ENCODE data around the gene FAM83E.

Gene FAM83E

DNA sequence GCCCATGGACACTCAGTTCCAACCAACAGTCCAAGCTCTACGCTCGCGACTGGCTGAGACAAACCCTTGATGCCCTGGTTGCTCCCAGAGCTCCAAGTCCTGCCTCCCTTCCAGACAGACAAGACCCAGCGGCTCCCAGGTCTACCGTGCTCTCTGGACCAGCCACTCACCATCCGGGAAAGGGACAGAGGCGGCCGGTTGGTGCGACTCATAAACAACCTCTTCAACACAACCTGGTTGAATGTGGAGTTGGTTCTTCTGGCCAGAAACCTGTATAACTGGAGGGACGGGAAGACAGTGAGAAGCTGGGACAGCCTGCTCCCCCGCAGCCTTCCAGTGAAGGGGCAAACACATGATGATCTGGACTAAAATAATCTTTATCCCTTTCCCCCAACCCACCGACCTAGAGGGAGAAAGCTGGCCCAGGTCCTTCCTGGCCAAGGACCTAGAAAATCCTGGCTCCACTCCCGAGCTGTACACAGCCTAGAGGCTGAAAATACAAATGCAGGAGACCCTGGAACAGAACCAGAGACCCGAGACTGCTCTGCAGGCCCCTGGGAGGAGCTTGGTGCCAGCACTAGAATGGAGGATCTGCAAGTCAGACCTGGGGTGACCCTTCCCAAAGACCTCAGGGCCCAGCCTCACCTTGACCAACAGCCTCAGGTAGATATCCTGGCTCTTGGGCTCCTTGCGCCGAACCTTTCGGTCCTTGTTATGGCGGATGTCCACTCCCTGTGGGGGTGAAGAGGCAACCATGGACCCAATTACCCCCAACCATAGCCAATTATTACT is 2.5 kb upstream of the FAM83E start:
- no peak for TF ChIP-seq ZNF274 (IDR thresholded peaks at IDR 0.05; ENCODE audit: low read depth, low read length)
- H3K4me3 ChIP-seq (ENCODE audit: low read length), result peak overlapping the region; percentile 97

DNA sequence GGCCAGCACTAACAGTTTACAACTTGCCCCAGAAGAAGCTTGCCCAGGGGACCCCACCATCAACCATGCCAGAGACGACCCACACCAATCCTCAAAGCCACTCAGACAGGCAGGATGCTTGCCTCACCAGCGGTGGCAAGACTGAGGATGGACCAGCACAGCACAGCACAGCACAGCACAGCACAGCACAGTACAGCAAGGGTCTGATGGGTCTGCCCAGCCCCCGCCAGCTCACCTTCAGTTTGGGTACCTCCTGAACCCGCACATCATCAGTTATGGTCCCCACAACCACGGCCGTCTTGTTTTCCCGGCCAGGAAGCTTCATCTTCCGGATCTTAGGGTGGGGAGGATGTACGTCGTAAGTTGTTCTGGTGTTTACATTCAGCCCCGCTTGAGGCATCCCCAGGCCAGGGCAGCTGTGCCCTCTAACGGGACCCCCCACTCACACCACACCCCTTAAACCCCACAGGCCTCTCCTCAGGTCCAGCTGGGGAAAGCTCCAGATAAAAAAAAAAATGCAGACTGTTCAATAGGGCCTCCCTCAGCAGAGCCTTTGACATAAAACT is 1.7 kb upstream of the FAM83E start:
- TF ChIP-seq ZNF274 (IDR thresholded peaks at IDR 0.05; ENCODE audit: low read depth, low read length), result no peak
- H3K4me3 ChIP-seq (ENCODE audit: low read length), result no peak overlapping the region

DNA sequence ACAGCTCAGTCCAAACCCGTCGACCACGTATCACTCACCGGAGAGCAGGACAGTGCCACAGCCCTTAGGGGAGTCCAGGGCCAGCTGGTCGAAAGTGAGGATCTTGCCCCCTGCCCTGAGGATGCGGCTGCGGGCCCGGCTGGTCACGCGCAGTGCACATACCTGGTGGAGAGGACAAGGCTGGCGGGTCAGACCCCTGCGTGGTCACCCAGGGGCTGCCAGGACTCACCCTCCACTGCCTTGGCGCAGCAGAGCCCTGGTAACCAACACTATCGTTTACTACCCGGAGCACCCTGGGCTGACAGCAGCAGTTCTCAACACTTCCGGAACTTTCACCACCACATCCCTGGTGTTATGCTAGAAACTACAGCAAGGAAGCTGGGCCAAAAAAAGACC is 1.2 kb upstream of the FAM83E start:
- no peak overlapping the region for H3K4me3 ChIP-seq (ENCODE audit: low read length)
- no peak for TF ChIP-seq ZNF274 (IDR thresholded peaks at IDR 0.05; ENCODE audit: low read depth, low read length)

DNA sequence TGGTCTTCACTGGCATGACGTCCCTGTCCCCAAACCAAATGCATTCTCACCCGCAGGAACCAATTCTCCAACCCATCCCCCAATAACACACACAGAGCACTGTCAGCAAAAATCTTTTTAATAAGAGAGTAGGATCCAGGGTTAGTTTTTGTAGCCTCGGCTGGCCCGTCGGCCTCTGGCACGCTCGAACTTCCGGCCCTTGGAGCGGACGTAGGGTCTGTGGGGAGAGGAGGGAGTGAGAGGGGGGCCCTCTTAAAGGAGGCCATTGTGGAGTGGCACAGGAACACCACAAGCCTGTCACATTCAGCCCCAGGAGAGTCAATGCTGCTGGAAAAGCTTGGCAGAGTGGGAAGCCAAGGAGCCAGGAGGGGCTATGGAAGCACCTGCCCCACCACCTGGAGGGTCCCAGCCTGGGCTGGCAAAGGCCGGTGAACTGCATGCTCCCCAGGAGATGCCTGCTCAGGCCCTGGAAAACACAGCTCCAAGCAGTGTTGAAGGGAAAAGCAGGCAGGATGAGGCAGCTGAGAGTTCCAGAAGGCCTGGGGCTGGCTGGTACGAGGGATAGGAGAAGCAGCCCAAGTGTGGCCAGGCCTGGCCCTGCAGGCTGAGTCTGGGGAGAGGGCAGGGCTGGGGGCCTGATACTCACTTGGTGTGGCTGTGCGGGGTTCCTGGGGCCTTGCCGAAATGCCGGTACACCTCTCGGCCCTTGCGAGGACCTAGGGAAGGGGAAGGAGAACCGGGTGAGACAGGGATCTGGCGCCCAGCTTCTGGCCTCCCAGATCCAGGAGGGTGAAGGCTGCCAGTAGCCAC is 560 bp upstream of the FAM83E start:
- no peak for TF ChIP-seq ZNF274 (IDR thresholded peaks at IDR 0.05; ENCODE audit: low read depth, low read length)
- H3K4me3 ChIP-seq (ENCODE audit: low read length), result no peak overlapping the region

DNA sequence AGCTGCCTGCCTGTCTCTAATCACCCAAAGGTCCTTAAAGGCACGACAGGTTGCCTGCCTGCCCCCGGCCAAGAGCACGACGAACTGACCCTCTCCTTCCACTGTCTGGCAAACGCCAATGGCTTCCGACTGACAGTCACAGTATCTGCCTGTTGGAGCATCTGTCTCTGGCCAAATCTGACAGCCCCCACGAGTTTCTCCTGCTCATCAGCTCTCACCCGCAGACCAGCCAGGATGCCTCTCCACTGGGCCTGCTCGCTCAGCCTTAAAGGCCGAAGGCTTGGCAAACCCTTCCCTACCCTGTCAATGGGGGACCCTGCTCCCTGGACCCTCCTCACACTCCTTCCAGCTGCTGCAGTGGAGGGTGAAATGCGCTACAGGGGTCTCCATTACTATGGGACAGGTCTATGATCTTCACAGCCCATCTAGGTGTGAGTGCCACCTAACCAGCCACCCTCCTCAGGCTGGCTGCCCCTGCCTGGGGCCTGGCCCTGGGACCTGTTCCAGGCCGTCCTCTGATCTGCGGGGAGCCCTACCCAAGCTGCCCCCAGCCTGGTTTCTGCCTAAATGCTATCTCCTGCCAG is 932 bp downstream of the FAM83E start:
- no peak for TF ChIP-seq ZNF274 (IDR thresholded peaks at IDR 0.05; ENCODE audit: low read depth, low read length)
- no peak overlapping the region for H3K4me3 ChIP-seq (ENCODE audit: low read length)

DNA sequence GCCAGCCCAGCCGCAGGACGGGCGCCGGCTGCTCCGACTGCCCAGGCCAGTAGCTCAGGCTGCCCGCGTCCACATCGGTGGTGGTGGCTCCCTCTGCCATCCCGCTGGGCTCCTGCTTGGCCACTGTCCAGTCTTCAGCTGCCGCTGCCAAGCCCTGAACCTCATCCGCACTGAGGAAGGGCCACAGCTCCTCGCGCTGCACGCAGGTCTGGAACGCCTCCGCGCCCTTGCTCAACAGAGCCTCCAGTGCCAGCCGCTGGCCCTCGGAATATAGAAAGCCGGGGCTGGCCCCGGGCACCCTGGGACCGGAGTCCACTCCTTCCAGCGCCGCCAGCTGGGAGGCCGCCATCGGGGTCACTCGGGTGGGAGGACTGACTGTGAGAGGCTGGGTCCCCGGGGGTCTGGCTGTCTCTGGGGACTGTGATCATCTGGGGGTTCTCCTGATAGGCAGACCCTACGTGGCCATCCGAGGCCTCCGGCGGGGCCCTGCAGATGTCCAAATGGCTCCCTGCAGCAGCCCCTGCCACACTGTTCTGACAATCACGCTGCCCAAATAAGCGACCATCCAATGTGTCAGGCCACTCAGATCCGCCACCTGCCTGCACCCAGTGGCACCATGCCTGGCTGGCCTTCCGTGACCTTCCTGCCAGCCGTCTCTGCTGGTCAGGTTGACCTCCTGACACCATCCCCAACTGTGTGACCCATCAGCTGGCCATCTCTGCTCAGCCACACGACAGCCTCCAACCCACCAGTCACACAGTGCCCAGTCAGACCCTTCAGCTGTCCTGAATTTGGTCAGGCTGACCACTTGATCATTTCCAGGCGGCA is 1.6 kb downstream of the FAM83E start:
- H3K4me3 ChIP-seq (ENCODE audit: low read length), result no peak overlapping the region
- no peak for TF ChIP-seq ZNF274 (IDR thresholded peaks at IDR 0.05; ENCODE audit: low read depth, low read length)

DNA sequence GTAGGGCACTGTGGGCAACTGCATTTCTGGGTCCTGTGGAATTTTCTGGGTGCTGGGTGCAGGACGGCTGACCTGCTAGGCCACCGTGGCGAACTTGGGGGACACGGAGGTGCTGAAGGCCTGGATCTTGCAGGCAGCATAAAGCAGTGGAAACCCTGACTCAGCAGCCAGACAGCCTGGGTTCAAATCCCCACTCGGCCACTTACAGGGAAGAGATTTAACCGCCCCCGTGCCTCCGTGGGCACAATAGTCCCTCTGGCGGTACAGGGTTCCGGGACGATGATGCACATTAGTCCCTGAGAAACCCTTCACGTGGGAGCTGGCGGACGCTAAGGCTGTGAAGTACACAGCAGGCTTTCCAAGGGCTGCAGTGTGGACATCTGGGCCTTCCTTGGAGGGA is 3.0 kb downstream of the FAM83E start:
- H3K4me3 ChIP-seq (ENCODE audit: low read length), result no peak overlapping the region
- no peak for TF ChIP-seq ZNF274 (IDR thresholded peaks at IDR 0.05; ENCODE audit: low read depth, low read length)

DNA sequence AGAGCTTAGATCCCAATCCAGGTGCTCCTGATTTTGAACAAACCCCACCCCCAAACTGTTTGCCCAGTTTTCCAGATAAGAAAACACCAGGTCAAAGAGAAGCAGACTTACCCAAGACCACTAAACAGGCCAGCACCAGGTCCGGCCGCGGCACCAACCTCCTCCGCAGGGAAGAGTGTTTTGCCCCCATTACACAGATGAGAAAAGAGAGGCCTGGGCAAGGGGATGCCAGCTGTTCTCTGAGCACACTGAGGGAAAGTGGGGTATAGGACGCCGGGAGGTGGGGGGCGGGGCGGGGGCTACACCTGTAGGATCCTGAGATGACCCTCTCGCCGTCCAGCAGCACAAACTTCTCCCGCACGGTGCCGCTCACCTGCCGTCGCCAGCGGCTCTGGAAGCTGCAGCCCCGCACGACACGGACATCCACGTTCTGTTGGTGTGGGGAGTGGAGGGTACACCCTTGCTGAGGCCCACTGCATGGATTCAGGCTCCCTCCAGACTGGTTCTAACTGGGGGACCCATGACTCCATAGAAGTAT is 5.2 kb downstream of the FAM83E start:
- no peak overlapping the region for H3K4me3 ChIP-seq (ENCODE audit: low read length)
- no peak for TF ChIP-seq ZNF274 (IDR thresholded peaks at IDR 0.05; ENCODE audit: low read depth, low read length)

DNA sequence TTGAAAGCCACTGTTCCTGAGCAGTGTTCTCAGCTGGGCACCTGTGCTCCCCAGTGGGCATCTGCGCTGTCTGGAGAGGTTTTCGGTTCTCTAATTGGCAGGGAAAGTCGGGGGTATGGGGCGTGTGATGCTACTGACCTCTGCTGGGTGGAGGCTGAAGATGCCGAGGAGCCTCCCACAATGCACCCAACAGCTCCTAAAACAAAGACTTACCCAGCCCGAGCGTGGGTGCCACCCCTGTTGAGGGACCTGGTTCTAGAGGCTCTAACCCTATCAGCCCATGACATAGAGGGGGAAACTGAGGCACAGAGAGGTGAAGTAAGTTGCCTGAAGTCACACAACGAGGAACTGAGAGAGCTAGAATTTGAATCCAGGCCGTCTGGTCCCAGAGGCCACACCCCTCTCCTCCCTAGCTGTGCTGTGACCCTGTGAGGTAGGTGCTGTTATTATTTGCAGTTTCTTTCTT is 6.0 kb downstream of the FAM83E start:
- TF ChIP-seq ZNF274 (IDR thresholded peaks at IDR 0.05; ENCODE audit: low read depth, low read length), result no peak

DNA sequence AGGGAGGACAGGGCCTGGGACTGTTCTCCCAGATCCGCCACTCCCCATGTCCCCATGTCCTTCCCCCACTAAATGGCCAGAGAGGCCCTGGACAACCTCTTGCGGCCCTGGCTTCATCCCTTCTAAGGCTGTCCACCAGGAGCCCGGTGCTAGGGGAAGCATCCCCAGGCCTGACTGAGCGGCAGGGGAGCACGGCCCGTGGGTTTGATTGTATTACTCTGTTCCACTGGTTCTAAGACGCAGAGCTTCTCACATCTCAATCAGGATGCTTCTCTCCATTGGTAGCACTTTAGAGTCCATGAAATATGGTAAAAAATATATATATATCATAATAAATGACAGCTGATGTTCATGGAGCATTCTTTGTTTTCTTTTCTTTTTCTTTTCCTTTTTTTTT is 7.5 kb downstream of the FAM83E start:
- no peak for TF ChIP-seq ZNF274 (IDR thresholded peaks at IDR 0.05; ENCODE audit: low read depth, low read length)
- H3K4me3 ChIP-seq (ENCODE audit: low read length), result no peak overlapping the region

More for the DNA sequence above, 6.0 kb downstream of the FAM83E start:
- no peak overlapping the region for H3K4me3 ChIP-seq (ENCODE audit: low read length)

DNA sequence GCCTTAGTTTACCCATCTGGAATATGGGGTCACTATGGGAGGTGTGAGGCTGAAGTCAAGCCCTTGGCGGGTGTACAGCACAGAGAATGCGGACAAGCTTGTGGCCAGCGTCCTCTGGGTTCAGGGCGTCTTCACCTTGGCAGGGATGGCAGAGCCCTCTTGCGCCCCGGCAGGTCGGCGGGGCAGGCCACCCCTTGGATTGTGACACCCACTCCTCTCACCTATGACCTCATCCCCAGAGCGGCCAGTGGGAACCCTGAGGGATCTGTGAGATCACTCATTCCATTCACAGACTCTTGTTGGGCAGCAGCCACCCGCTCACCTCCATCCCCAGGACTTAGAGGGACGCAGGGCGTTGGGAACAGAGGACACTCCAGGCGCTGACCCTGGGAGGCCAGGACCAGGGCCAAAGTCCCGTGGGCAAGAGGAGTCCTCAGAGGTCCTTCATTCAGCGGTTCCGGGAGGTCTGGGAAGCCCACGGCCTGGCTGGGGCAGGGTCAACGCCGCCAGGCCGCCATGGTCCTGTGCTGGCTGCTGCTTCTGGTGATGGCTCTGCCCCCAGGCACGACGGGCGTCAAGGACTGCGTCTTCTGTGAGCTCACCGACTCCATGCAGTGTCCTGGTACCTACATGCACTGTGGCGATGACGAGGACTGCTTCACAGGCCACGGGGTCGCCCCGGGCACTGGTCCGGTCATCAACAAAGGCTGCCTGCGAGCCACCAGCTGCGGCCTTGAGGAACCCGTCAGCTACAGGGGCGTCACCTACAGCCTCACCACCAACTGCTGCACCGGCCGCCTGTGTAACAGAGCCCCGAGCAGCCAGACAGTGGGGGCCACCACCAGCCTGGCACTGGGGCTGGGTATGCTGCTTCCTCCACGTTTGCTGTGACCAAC is 8.2 kb downstream of the FAM83E start, which contains the start of gene SPACA4:
Gene SPACA4, plus strand, starts transcription at position 280 of the 896 bp plus-strand sequence. Its CDS starts 237 bp downstream, at position 517.
- H3K4me3 ChIP-seq (ENCODE audit: low read length), result no peak within 1 kb of the TSS
- TF ChIP-seq ZNF274 (IDR thresholded peaks at IDR 0.05; ENCODE audit: low read depth, low read length), result no peak

DNA sequence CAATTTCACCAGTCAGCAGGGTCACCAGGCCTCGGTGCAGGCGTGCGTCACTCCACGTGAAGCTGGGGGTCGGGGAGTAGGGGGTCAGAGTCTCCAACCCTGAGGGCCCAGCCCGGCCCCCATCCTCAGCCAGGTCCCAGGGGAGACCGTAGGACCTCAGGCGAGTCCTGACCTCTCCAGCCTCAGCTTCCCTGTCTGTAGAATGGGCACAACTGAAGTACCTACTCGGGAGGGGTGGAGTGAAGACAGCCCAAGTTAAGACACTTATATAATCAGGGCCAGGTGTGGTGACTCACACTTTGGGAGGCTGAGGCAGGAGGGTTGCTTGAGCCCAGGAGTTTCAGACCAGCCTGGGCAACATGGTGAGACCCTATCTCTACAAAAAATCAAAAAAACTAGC is 11.0 kb downstream of the FAM83E start:
- no peak overlapping the region for H3K4me3 ChIP-seq (ENCODE audit: low read length)
- TF ChIP-seq ZNF274 (IDR thresholded peaks at IDR 0.05; ENCODE audit: low read depth, low read length), result no peak
